CD4-positive, alpha-beta T cell treated with Interferon gamma for 1 hour (primary cell): ENCODE measurements around the gene SCN7A.
A peak's percentile ranks its signal among the peaks of the same experiment; 100 is the strongest.
"Not testable (repeated sequence)": the region's sequence is repeated elsewhere in the genome, so short reads cannot be mapped to it uniquely, and the experiment has no call there.

ENCODE experiments used
- DNase-seq: peaks from one replicate; pipeline ENCODE4 v3.0.0-alpha.2; 2020

Gene SCN7A

DNA sequence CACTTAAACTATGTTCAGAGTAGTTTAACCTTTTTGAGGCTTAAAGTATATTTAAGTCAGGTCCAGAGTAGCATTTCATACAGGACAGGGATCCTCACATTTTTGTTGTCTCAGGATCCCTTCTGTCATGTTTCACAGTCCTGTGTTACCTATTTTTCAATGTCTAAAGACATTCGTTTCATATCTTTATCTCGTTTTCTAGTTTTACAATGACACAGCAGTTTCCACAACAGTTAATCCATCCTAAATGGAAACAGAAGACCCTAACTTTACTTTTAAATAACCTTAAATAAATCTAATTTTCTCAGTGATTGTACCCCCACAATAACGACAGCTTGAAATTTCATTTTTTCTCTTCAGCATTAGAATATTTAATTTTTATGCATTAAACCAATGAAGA is 101.0 kb downstream of the SCN7A start:
- no peak for DNase-seq

DNA sequence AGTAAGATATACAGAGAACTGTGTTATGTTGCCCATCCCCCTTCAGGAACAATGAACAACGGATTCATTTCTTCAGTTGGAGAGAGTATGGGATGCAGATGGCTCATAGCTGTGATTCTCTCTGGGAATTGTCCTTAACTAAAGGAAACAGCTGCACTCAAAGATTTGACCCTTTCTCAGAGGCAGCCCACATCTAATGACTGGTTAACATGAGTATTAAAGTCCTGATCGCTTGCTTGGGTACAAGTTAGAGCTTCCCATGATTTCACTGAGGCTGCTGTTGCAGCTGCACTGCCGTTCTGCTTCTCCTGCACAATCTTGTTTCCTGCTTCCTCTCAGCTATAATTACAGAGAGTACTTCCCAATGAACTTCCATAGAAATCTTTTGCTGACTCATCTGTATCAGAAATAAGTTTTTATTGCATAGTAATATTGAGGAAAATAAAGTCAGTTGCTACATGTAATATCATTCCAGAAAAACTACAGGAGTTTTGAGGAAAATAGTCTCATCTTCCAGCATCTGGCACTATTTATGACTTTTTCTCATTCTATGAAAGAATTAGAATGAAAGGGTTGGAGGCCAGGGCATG is 105.5 kb downstream of the SCN7A start:
- DNase-seq, result no peak

DNA sequence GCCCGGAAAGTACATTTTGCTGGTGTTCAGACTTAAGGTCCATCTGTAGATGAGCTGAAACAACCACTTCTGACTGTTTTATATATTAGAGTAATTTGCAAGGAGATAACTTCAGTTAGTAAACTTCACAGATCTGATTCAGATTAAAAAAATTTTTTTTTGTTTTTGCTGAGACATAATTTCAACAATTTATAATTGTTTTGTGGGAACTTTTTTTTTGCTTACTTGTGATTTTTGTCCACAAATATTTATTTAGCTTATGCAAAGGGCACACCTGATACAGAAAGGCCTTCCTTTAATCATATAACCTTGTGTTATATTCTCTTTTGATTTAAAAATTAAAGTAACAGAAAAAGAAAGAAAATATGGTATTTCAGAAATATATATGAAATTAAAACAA is 108.7 kb downstream of the SCN7A start:
- no peak for DNase-seq

DNA sequence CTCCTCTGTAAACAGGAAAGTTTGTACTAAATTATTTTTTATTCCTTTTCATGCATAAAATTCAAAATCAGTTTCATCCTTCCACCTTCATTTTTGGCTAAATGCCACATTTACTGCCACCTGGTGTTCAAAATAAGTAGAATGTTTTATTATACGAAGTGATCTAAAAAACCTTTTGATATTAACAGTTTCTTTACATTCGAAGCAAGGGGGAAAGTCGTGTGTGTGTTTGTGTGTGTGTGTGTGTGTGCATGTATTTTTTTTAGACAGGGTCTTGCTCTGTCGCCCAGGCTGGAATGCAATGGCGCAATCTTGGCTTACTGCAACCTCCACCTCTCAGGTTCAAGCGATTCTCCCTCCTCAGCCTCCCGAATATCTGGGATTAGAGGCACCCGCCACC is 109.3 kb downstream of the SCN7A start:
- DNase-seq, result no peak

DNA sequence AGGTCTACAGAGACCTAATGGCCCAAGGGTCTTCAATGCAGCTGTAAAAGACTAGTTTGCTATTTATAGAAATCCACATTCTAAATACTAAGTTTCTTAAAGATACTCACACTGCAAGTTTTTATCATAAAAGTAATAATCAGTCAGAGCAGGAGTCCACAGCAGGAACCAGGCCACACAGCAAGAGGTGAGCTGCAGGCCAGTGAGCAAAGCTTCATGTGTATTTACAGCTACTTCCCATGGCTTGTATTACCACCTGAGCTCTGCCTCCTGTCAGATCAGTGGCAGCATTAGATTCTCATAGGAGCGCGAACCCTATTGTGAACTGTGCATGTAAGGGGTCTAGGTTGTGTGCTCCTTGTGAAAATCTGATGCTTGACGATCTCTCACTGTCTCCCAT is 111.6 kb downstream of the SCN7A start:
- DNase-seq, result no peak

DNA sequence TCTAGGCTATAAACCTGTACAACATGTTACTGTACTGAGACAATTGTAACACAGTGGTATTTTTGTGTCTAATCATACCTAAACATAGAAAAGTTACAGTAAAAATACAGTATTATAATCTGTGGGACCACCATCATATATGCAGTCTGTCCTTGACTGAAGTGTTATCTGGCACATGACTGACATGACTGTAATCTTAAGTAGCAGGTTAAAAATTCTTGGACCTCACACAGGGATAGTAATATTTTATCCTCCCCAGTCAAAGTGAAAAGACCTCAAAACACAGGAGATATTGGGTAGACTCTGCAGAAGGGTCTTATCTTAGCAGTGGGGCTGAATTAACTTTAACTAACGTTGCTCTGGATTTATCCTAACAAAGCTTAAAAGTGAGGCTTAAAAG is 113.4 kb downstream of the SCN7A start:
- DNase-seq, result no peak

DNA sequence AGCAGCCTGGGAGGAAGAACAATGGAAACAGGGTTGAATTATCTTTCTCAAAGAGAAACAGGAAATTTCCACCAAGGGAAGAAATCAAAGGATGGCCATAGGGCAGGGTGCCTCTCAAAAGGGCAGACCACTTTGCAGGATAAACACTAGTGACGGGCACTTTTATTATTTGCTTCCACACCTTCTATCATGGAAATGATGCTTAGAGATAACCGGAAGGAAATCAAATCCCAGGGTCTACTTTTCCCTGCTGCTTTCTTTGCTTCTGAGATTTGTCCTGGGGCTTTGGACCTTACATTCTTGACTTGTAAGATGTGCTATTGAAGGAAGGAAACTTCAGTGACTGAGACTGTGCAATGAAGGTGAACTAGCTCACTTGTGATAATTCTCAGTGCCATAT is 117.2 kb downstream of the SCN7A start:
- DNase-seq, result no peak

- DNase-seq, result no peak
Observed at GRCh38 chr2:166376488-166376828, 117.6 kb downstream of the SCN7A start.

GRCh38 chr2:166375736-166376487 is 118.1 kb downstream of the SCN7A start, which contains the start of gene SCN9A:
Gene SCN9A, minus strand, starts transcription at chr2:166375944. Its CDS starts 64,188 bp downstream, at chr2:166311756.
- DNase-seq, result peak; percentile 13

DNA sequence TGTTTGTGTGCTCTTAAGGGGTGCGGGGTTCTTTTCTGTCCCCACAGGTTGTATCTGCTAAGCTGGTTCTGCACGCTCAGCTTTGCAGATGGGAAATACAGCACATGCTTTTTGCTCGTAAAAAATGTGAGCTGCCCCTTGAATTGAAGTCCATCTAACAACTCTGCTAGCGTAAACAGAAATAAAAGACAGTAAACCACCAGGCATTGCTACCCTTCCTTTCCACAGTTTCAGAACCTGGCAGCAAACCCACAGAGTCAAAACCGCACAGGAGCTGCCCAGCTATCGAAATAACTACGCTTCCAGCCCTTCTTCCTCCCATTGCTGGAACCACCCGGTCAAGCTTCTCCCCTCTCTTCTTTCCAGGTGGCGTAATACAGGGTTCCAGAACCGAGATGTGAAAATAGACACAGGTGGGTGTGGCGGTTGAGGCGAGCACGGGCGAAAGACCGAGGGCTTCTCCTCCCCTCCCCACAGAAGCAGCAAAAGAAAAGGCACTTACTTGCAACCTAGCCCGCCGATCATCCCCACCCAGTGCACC is 118.8 kb downstream of the SCN7A start:
- DNase-seq, result peak; percentile 1

- no peak for DNase-seq
Observed at GRCh38 chr2:166373951-166374350, 120.1 kb downstream of the SCN7A start.

GRCh38 chr2:166373539-166373938 is 120.5 kb downstream of the SCN7A start:
- no peak for DNase-seq

DNA sequence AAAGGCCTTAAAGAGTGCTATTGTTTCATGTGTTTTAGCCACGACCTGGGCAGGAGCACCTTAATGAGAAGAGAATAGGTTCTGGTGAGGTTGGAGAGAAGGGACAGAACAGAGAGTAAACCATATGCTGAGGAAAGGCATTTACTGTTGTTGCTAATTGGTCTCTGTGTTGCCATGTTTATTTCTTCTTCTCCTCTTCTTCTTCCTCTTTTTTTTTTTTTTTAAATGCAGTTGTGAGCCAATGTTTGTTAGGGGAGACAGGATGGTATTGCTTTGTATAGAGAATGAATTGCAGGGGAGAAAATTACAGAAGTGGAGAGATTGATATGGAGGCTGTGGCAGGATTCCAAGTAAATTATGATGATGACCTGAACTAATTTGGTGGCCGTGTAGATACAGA is 120.9 kb downstream of the SCN7A start:
- DNase-seq, result no peak

DNA sequence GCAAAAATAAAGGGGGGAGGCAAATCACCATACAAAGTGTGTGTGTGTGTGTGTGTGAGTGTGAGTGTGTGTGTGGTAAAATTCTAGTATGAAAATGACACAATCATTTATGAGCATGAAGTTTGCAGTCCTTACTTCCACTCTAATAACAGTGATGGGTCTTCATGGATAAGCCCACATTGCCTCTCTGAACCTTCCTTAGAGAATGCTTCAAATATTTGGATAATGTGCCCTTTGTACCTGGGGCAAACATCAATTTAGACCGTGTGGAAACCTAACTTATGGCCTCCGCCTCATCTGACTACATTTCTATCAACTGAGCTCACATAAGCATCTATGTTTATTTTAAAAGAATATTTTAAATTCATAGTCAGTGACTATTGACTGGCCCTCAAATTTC is 122.0 kb downstream of the SCN7A start:
- no peak for DNase-seq

DNA sequence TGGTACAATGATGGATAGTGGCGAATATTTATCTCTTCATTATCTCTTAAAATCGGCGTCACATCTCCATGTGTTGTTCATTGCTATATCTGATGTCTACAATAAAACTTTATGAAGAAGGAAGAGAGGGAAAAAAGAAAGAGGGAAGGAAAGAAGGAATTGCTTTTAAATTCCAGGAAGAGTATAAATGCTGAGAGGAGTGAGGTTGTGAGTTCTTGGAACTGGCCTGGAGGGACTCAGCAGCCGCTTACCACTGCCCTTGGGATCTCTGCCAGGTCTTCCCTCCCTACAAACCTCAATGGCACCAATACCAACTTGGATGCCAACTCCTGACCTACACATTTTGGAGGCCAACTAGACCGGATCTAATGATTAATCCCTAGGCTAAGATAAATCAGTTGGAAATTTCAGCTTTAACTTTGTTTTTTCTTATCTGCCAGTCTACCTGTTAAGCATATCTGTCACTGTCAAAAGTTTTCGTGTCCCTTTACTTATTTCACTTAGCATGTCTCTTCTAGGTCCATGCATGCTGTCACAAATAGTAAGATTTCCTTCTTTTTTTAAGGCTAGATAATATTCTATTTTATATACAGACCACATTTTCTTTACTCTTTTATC is 128.1 kb downstream of the SCN7A start:
- DNase-seq, result no peak

- DNase-seq, result no peak
Observed at GRCh38 chr2:166365239-166365638, 128.8 kb downstream of the SCN7A start.

- no peak for DNase-seq
Observed at GRCh38 chr2:166364476-166365161, 129.4 kb downstream of the SCN7A start.

GRCh38 chr2:166361351-166362153 is 132.5 kb downstream of the SCN7A start:
- no peak for DNase-seq

DNA sequence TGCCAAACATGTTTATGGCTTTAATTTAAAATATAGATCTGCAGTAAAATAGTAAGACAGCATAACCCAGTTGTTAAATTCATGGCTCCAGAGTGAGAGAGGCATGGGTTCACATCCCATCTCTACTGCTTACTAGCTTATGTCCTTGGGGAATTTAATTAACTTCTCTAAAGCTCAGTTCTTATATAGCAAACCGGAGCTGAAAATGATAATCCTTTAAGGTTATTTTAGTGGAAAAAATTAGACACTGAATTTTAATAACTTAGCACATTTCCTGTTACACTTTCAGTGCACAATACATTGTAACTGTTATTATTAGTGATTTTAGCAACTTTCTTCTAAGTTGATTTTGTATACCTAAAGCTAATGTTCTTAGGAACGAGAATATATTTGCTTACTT is 133.1 kb downstream of the SCN7A start:
- DNase-seq, result no peak

DNA sequence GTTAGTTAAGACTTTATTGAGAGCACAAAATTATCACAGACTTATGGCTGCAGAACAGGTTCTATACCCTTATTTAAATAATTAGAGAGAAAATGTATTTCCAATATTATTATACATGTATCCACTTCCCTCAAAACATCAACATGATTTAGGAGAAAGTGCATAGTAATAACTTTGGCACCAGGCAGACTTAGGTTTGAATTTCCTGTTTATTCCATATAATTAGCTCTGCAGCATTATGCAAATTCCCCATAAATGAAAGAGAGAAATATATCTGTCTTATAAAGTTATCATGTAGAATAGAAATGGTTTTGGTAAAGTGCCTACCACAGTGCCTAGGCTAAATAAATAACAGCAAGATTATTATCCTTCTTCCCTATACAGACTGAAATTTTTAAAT is 133.6 kb downstream of the SCN7A start:
- no peak for DNase-seq

DNA sequence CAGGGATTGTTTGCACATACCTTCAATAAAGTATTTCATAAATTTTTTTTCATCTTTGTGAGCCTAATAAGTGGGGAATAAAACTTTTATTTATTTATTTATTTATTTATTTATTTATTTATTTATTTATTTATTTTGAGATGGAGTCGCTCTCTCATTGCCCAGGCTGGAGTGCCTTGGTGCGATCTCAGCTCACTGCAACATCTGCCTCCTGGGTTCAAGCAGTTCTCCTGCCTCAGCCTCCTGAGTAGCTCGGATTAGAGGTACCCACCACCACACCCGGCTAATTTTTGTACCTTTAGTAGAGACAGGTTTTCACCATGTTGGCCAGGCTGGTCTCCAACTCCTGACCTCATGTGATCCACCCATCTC is 136.1 kb downstream of the SCN7A start:
- DNase-seq, result not testable (repeated sequence)

DNA sequence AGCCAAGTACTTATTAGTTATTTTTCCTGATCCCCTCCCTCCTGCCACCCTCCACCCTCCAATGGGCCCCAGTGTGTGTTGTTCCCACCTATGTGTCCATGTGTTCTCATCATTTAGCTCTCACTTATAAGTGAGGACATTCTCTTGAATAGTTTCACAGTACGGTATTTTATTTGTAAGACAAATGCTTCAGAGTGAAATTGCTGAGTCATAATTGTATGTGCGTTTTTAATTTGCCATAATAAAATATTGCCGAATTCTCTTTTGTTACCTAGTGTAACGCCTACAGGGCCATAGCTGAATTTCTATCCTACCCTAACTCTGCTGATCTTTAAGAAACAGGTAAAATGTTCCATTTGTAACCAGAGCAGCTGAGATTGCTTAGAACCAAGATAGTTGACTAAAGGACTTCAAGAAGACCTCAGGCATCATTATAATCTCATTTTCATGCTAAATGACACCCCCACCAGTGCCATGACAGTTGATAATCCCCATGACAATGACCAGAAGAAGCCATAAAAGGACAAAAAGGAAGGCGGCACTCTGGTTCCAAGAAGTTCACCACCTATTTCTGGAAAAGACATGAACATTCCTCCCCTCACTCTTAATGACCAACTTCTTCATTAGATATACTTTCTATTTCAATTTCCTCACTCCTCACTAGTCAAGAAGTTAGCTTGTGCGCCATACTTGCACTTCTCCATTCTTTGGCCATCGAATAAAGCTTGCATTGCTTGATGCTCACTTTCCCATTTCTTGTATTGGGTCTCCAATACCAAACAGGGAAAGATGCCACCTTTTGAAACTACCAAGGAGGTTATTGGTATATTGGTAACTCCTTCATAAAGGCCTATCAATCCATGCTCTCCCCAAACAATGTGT is 136.7 kb downstream of the SCN7A start:
- no peak for DNase-seq
